H9 (cell line): ENCODE measurements around the gene NAA60. TPM values are rescaled to one million over a fixed set of nuclear protein-coding genes. Genes with fewer than 3 reads are reported as not detected.

ENCODE experiments used
- DNase-seq: peaks from one replicate; pipeline ENCODE4 v3.0.0-alpha.2; 2017
- H2AFZ ChIP-seq: one replicate; pipeline ENCODE4 v1.6.1; 2013; ENCODE audit warnings: mild to moderate bottlenecking, low read length, control low read depth, moderate library complexity
- H2AK5ac ChIP-seq: 2 replicates; pipeline ENCODE4 v1.6.1; 2013; ENCODE audit warnings: low read length, control low read depth, mixed read lengths; ENCODE audit not compliant: insufficient read length
- H2BK120ac ChIP-seq: one replicate; pipeline ENCODE4 v1.6.1; 2013; ENCODE audit warnings: low read depth, mild to moderate bottlenecking, low read length, control low read depth, inconsistent platforms; ENCODE audit not compliant: poor library complexity, severe bottlenecking
- H2BK12ac ChIP-seq: 2 replicates; pipeline ENCODE4 v1.6.1; 2013; ENCODE audit warnings: low read length, control low read depth, mixed read lengths, low read depth; ENCODE audit not compliant: insufficient read length
- H2BK15ac ChIP-seq: 2 replicates; pipeline ENCODE4 v1.6.1; 2013; ENCODE audit warnings: low read depth, low read length, control low read depth
- H2BK20ac ChIP-seq: one replicate; pipeline ENCODE4 v1.6.1; 2013; ENCODE audit warnings: low read depth, mild to moderate bottlenecking, low read length, control low read depth, inconsistent platforms; ENCODE audit not compliant: poor library complexity, severe bottlenecking
- H2BK5ac ChIP-seq: 2 replicates; pipeline ENCODE4 v1.6.1; 2013; ENCODE audit warnings: low read length, control low read depth, mixed read lengths; ENCODE audit not compliant: insufficient read length
- H3K14ac ChIP-seq: 2 replicates; pipeline ENCODE4 v1.6.1; 2013; ENCODE audit warnings: low read length, control low read depth; ENCODE audit not compliant: insufficient read depth
- H3K18ac ChIP-seq: 2 replicates; pipeline ENCODE4 v1.6.1; 2013; ENCODE audit warnings: low read depth, mild to moderate bottlenecking, mixed read lengths, low read length, control low read depth; ENCODE audit not compliant: insufficient read length
- H3K23ac ChIP-seq: 2 replicates; pipeline ENCODE4 v1.6.1; 2013; ENCODE audit warnings: low read length, control low read depth, mixed read lengths, low read depth; ENCODE audit not compliant: insufficient read length
- H3K23me2 ChIP-seq: 2 replicates; pipeline ENCODE4 v1.6.1; 2013; ENCODE audit warnings: low read depth, mild to moderate bottlenecking, mixed read lengths, low read length, control low read depth; ENCODE audit not compliant: insufficient read length, poor library complexity, severe bottlenecking
- H3K27ac ChIP-seq: 2 replicates; pipeline ENCODE4 v1.5.1; 2013; ENCODE audit warnings: low read length, control low read depth, mixed read lengths, low read depth; ENCODE audit not compliant: insufficient read length
- H3K27me3 ChIP-seq: 2 replicates; pipeline ENCODE4 v1.6.1; 2013; ENCODE audit warnings: low read length, control low read depth, inconsistent platforms; ENCODE audit not compliant: insufficient read depth
- H3K4ac ChIP-seq: 2 replicates; pipeline ENCODE4 v1.6.1; 2013; ENCODE audit warnings: low read depth, mild to moderate bottlenecking, control low read depth, inconsistent platforms, low read length, moderate library complexity
- H3K4me1 ChIP-seq: 2 replicates; pipeline ENCODE4 v1.6.1; 2013; ENCODE audit warnings: low read length, control low read depth, inconsistent platforms; ENCODE audit not compliant: insufficient read depth
- H3K4me2 ChIP-seq: 2 replicates; pipeline ENCODE4 v1.6.1; 2013; ENCODE audit warnings: low read length, control low read depth, mixed read lengths; ENCODE audit not compliant: insufficient read length, insufficient read depth
- H3K56ac ChIP-seq: 2 replicates; pipeline ENCODE4 v1.6.1; 2013; ENCODE audit warnings: low read depth, mild to moderate bottlenecking, mixed read lengths, low read length, control low read depth; ENCODE audit not compliant: insufficient read length
- H3K79me1 ChIP-seq: 2 replicates; pipeline ENCODE4 v1.6.1; 2013; ENCODE audit warnings: low read depth, mild to moderate bottlenecking, moderate library complexity, low read length, control low read depth, inconsistent platforms; ENCODE audit not compliant: insufficient read depth, poor library complexity, severe bottlenecking
- H3K79me2 ChIP-seq: 2 replicates; pipeline ENCODE4 v1.6.1; 2013; ENCODE audit warnings: low read length, control low read depth, inconsistent platforms; ENCODE audit not compliant: insufficient read depth
- H3K9ac ChIP-seq: 2 replicates; pipeline ENCODE4 v1.6.1; 2013; ENCODE audit warnings: low read length, control low read depth, mixed read lengths; ENCODE audit not compliant: insufficient read length; ENCODE audit errors: extremely low read depth
- H3K9me3 ChIP-seq: one replicate; pipeline ENCODE4 v1.6.1; 2013; ENCODE audit warnings: low read depth, low read length, inconsistent platforms; ENCODE audit not compliant: control insufficient read depth
- H3T11ph ChIP-seq: one replicate; pipeline ENCODE4 v1.6.1; 2013; ENCODE audit warnings: mild to moderate bottlenecking, low read length, control low read depth, inconsistent platforms
- H4K20me1 ChIP-seq: one replicate; pipeline ENCODE4 v1.6.1; 2013; ENCODE audit not compliant: control insufficient read depth, insufficient read length, insufficient read depth
- H4K5ac ChIP-seq: 2 replicates; pipeline ENCODE4 v1.6.1; 2013; ENCODE audit warnings: low read depth, mild to moderate bottlenecking, mixed read lengths, low read length, control low read depth; ENCODE audit not compliant: insufficient read length
- H4K8ac ChIP-seq: replicated peaks from 2 replicates; pipeline ENCODE4 v1.6.1; 2013; ENCODE audit warnings: low read length, control low read depth, mixed read lengths, low read depth; ENCODE audit not compliant: insufficient read length
- H4K91ac ChIP-seq: 2 replicates; pipeline ENCODE4 v1.6.1; 2013; ENCODE audit warnings: low read depth, mild to moderate bottlenecking, moderate library complexity, mixed read lengths, low read length, control low read depth; ENCODE audit not compliant: insufficient read length
- H3K27ac Mint-ChIP-seq, 3 experiments: 2 replicates in 2 of 3; 3 replicates in 1 of 3; pipeline ENCODE4 v1.8.0; 2020 to 2021; ENCODE audit warnings: mixed read lengths in 3 of 3, mild to moderate bottlenecking in 1 of 3, moderate library complexity in 1 of 3
- H3K27me3 Mint-ChIP-seq: 2 replicates; pipeline ENCODE4 v1.8.0; 2021; ENCODE audit warnings: low read depth, mild to moderate bottlenecking, moderate library complexity, mixed read lengths
- H3K36me3 Mint-ChIP-seq, 3 experiments: 2 replicates in 2 of 3; 3 replicates in 1 of 3; pipeline ENCODE4 v1.8.0; 2020 to 2021; ENCODE audit warnings: low read depth in 3 of 3, mixed read lengths in 3 of 3; ENCODE audit not compliant: insufficient read depth in 1 of 3
- H3K4me1 Mint-ChIP-seq, 2 experiments: 2 replicates each; pipeline ENCODE4 v1.8.0; 2020; ENCODE audit warnings: mixed read lengths in 2 of 2
- H3K4me3 Mint-ChIP-seq, 2 experiments: 2 replicates in 1 of 2; 3 replicates in 1 of 2; pipeline ENCODE4 v1.8.0; 2020 to 2021; ENCODE audit warnings: mild to moderate bottlenecking in 2 of 2, mixed read lengths in 2 of 2, moderate library complexity in 1 of 2
- H3K9me3 Mint-ChIP-seq, 2 experiments: 2 replicates in 1 of 2; 3 replicates in 1 of 2; pipeline ENCODE4 v1.8.0; 2020; ENCODE audit warnings: mild to moderate bottlenecking in 2 of 2, mixed read lengths in 2 of 2, moderate library complexity in 1 of 2
- CTCF ChIP-seq: fragments of 200-600 bp; sonication (generic); conservative IDR thresholded peaks from 3 replicates; pipeline ENCODE4 v1.8.0; 2021; ENCODE audit warnings: antibody characterized with exemption, mild to moderate bottlenecking
- WGBS: extraction: QIAGEN DNeasy Blood & Tissue Kit; methylation state at CpG from one replicate; pipeline ENCODE4 v1.1.7; 2013; ENCODE audit warnings: missing lambda C conversion rate, low lambda C conversion rate, mixed read lengths; ENCODE audit not compliant: insufficient read length; ENCODE audit errors: extremely low coverage; 5-methylcytosine and 5-hydroxymethylcytosine counted together
- total RNA-seq: library from RNA; stranded (reverse); gene quantifications from 2 replicates; pipeline ENCODE4 v1.2.1, GENCODE V29; 2021

The NAA60 gene
- total RNA-seq, 1 experiment from 2014 or later, result 49.3 TPM

DNA sequence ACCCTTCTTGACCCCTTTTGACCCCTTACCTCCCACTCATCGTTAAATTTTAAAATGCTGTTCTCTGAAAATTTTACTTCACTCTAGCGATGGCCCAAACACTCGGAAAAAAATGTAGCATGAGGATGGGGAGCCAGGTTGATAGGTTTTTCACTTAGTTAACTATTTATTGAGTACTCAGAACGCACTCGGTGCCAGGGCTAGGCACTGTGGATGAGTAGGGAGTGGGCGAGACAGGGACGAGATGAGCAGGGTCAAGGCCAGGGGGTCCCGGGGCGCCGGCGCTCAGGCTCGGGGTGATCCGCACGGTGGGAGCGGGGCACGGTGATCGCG lies 43.1 kb upstream of the NAA60 start:
- no peak overlapping the region for H3K4ac ChIP-seq
- no peak overlapping the region for H3K14ac ChIP-seq
- no peak overlapping the region for H2BK15ac ChIP-seq
- no peak overlapping the region for H2BK120ac ChIP-seq
- peaks cover 7 to 9% of the 10 kb centered on the region in 2 experiments for H3K4me1 Mint-ChIP-seq
- no peak overlapping the region for H2BK20ac ChIP-seq
- H3K27me3 ChIP-seq, result no peaks in the 10 kb centered on the region
- H3K79me1 ChIP-seq, result peaks cover 2% of the 10 kb centered on the region
- H3K56ac ChIP-seq, result no peak overlapping the region
- H3T11ph ChIP-seq, result no peak overlapping the region
- H3K4me1 ChIP-seq, result no peaks in the 10 kb centered on the region
- no peaks in the 10 kb centered on the region for H3K9me3 ChIP-seq
- H4K91ac ChIP-seq, result no peak overlapping the region
- H3K79me2 ChIP-seq, result peaks cover 3% of the 10 kb centered on the region; the same call in 1 of the 2 replicates
- TF ChIP-seq CTCF, result no peak
- no peaks in the 10 kb centered on the region for H4K20me1 ChIP-seq
- no peaks in the 10 kb centered on the region for H3K27me3 Mint-ChIP-seq
- H3K27ac Mint-ChIP-seq, result peak overlapping the region; percentile 88 to 92 (median 90); a peak in 5 of 7 replicates
- no peak overlapping the region for H3K27ac ChIP-seq
- peak overlapping the region; percentile 98 for H3K4me2 ChIP-seq
- no peak overlapping the region for H3K23ac ChIP-seq
- no peak overlapping the region for H2AK5ac ChIP-seq
- no peak overlapping the region for H3K18ac ChIP-seq
- H3K4me3 Mint-ChIP-seq, result peak overlapping the region; percentile 82 to 95
- H2AFZ ChIP-seq, result no peak overlapping the region
- peaks cover 12% of the 10 kb centered on the region for H3K23me2 ChIP-seq
- H3K9me3 Mint-ChIP-seq, result peaks cover 18 to 28% of the 10 kb centered on the region in 2 experiments
- DNase-seq, result no peak
- no CpG with 5 or more reads among the region's 18 CpGs for WGBS
- H2BK12ac ChIP-seq, result no peak overlapping the region
- H3K9ac ChIP-seq, result peak overlapping the region; percentile 86
- H2BK5ac ChIP-seq, result no peak overlapping the region
- no peak overlapping the region for H4K8ac ChIP-seq
- no peak overlapping the region for H4K5ac ChIP-seq
- peaks cover 56 to 65% (median 61%) of the 10 kb centered on the region in 3 experiments for H3K36me3 Mint-ChIP-seq
